Measurements from ENCODE around the gene IGFBP6.
"Not testable (repeated sequence)": the region's sequence is repeated elsewhere in the genome, so short reads cannot be mapped to it uniquely, and the experiment has no call there.

The IGFBP6 gene

GRCh38 chr12:53098354-53098981 lies 1.0 kb downstream of the IGFBP6 start:
- DNase-seq: no peak

GRCh38 chr12:53099071-53099882 lies 1.8 kb downstream of the IGFBP6 start:
- peak; percentile 89 for DNase-seq

GRCh38 chr12:53100466-53101151 lies 3.1 kb downstream of the IGFBP6 start:
- no peak for DNase-seq

DNA sequence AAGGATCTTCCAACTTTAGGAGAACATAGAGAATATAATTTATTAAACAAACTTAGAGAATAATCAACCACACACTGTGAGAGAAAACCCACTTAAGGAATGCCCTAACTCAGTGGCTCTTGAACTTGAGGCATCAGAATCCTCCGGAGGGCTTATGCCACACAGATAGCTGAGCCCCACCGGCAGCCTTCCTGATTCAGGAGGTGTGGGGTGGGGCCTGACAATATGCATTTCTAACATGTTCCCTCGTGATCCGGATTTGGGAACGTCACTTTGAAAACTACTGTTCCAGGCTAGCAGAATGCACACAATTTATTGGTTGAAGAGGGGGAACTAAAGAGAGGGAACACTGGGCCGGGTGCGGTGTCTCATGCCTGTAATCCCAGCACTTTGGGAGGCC lies 3.8 kb downstream of the IGFBP6 start:
- no peak for DNase-seq

DNA sequence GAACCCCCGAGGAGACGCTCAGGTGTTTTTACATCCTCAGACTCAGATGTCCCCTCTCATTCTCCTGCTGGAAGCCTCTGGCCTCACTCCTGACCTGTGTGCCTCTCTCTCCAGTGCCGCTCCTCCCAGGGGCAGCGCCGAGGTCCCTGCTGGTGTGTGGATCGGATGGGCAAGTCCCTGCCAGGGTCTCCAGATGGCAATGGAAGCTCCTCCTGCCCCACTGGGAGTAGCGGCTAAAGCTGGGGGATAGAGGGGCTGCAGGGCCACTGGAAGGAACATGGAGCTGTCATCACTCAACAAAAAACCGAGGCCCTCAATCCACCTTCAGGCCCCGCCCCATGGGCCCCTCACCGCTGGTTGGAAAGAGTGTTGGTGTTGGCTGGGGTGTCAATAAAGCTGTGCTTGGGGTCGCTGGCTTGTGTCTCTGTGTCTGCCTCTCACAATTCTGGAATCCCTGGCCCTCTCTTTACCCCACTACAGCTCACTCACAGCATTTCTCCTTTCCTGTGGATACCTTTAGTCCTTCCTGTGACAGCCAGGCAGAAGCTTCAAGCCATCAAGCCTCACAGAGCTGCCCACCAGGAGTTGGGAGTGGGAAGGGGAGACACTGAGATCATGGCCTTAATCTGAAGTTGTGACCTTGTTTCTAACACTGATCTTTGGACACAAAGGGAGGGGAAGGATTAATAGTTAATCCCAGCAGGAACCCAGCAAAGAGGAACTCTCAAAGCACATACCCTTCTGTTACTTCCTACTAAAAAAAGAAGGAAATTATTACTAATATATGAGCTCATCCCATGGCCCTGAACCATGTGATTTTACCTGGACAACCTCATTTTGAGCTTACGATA lies 4.7 kb downstream of the IGFBP6 start:
- no peak for DNase-seq

DNA sequence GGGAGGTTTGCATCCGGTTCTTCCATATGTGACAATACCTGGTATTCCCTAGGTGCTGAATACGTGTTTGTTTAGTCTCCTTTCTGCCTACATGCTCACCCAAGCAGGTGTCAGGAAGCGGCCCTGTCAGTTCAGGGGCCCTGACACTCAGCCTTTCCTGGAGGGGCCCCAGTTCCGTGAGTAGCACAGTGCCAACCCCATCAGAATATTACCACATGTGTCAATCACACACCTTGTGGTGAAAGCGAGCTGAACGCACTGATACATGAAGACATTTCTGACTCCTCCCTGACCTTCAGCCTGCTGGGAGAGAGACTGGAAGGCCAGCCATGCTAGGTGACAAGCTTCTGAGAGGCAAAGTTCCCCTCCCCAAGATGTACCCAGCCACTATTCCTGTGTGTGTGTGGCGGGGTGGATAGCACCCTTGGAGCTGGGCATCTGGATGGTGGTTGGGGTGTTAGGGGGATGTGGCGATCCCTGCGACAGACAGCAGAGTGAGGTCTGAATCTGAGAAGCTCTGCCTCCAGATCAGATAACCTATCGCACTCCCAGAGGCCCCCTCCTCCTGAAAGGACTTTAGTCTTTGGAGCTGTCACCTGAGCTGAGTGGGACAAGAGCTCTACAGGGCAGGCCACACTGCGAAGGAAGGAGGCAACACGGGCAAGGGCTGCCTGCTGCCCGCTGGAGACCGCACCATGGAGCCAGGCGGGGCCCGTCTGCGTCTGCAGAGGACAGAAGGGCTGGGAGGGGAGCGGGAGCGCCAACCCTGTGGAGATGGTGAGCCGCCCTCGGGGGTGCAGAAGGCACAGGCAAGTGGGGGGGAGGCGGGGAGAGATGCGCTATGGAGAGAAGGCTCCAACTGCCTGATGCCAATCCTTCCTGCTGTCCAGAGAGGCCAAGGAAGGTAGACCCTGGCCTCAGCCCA lies 5.7 kb downstream of the IGFBP6 start, which contains the start of gene SOAT2:
TSS of gene SOAT2 (plus strand) at position 604 of the 925 bp plus-strand sequence. CDS start at position 696, 92 bp downstream.
- DNase-seq: no peak

DNA sequence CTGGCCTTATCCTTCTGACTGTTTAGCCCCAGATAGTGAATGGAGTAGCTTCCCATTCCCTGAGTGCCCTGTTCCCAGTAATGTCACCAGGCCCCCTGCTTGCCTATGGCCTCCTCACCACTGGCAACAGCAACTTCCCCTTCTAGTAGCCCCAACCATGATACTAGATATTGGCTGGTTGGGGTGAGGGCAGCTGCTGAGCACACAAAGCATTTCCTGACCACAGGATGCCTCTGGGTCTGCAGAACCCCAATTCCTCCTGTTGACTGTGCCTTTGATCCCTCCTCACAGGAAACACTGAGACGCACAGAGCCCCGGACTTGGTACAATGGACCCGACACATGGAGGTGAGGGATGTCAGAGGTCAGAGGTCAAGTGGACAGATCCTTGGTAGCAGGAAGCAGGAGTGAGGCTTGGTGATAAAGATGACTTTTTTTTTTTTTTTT lies 6.4 kb downstream of the IGFBP6 start:
- DNase-seq: no peak

GRCh38 chr12:53105256-53105655 lies 7.8 kb downstream of the IGFBP6 start:
- no peak for DNase-seq

DNA sequence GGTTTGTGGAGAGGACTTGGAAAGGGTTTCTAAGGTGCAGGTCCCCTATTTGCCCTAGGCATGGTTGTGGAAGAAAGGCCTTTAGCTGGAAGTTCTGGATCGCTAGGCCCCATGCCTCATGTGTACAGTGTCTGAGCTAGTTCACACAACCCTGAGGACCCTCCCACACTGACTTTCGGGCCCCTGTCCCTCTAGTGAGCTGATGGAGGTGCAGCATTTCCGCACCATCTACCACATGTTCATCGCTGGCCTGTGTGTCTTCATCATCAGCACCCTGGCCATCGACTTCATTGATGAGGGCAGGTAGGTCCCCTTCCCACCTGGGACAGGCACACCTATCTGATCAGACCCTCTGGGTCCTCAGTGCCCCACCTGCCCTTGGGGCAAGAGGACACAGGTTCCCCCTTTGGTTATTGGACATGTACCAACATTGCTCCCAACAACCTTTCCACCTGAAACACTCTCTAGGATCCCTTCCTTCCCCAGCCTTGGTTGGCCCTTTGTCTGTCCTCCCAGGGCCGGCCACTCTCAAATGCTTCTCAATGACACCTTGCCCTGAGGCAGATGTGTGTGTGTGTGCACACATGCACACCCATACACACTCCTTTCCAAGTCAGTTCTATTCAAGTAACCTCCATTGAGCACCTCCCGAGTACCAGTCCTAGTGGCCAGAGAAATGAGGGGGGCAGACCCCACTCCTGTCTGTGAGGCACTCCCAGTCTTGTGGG lies 8.4 kb downstream of the IGFBP6 start:
- DNase-seq: no peak

- DNase-seq: no peak
Observed at GRCh38 chr12:53107122-53107521, 9.7 kb downstream of the IGFBP6 start.

GRCh38 chr12:53112431-53112830 lies 15.0 kb downstream of the IGFBP6 start:
- not testable (repeated sequence) for DNase-seq

GRCh38 chr12:53113136-53113705 lies 15.8 kb downstream of the IGFBP6 start:
- DNase-seq: no peak

DNA sequence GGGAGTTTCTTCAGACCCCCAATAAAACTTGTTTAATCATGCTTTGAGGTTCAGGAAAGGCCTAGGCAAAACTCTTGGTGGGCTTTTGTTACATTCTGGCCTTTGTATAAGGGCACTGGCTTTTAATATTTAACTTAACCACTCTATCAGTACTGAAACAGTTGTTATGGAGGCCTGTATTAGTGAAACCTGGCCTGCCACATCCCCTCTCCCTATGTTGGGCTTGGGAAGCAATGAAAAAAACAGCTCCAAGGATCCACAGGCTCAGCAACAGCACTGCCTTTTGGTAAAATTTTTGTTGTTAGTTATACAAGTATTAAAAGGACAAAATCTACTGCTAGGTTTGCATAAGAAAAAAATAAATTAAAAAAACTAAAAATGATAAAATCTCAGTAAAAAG lies 16.5 kb downstream of the IGFBP6 start:
- DNase-seq: no peak

DNA sequence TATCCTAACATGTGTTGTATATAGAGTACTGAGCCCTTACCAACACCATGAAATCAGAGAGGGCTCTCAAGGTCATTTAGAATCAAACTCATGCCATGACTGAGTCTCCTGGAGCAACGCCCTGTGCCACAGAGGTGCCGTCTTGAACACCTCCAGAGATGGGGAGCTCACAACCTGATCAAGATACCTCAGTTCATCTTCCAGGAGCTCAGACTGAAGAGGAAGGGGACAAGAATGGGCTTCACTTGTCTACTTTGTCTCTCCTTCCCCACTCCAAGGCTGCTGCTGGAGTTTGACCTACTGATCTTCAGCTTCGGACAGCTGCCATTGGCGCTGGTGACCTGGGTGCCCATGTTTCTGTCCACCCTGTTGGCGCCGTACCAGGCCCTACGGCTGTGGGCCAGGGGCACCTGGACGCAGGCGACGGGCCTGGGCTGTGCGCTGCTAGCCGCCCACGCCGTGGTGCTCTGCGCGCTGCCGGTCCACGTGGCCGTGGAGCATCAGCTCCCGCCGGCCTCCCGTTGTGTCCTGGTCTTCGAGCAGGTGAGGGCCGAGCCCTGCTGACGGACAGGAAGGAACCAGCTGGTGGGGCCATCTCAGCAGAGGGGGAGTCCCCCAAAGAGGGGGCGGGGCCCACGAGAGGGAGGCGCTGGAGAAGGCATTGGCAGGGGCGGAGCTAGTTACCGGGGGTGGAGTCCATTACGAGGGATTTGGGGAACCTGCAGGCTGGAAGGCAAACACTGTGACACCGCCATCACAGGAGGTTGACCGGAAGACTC lies 17.8 kb downstream of the IGFBP6 start:
- DNase-seq: no peak

GRCh38 chr12:53115891-53116648 lies 18.6 kb downstream of the IGFBP6 start:
- no peak for DNase-seq

GRCh38 chr12:53118751-53119300 lies 21.4 kb downstream of the IGFBP6 start:
- no peak for DNase-seq

- DNase-seq: no peak
Observed at GRCh38 chr12:53120685-53121525, 23.4 kb downstream of the IGFBP6 start.

Data from retina (tissue), 1 donor.